Spleen (tissue), 7 donors: ENCODE data around the gene EPB41.

Source experiments
- POLR2A ChIP-seq, 3 donors: fragments of 450-650 bp; IDR thresholded peaks; one replicate each; pipeline ENCODE4 v1.5.1; 2017; ENCODE audit warnings: antibody characterized with exemption in 3 of 3, mild to moderate bottlenecking in 1 of 3
- POLR2AphosphoS5 ChIP-seq, 3 donors: sonication (generic); formaldehyde crosslinking; IDR thresholded peaks; one replicate each; pipeline ENCODE4 v1.5.1; 2017; ENCODE audit warnings: antibody characterized with exemption in 3 of 3
- TF ChIP-seq, protein P1 (sequence below), 11 experiments: fragments of 200-600 bp in 7 of 11; fragments of 450-650 bp in 4 of 11; sonication (generic) in 4 of 11; IDR thresholded peaks in 8 of 11; conservative IDR thresholded peaks in 3 of 11; 1 replicate in 7 of 11; 2 replicates in 4 of 11; pipeline versions ENCODE4 v1.4.0 to v1.8.0; 2016 to 2021; ENCODE audit warnings: antibody characterized with exemption in 11 of 11, inconsistent platforms in 4 of 11, mild to moderate bottlenecking in 1 of 11
- donor health status: DM: no; HTN: no; CAD: no; lungs with moderate emphysema.
- donor health status: DM: no; HTN: no; CAD: no.
- donor health status: DM: no; HTN: no; CAD: no.

DNA sequence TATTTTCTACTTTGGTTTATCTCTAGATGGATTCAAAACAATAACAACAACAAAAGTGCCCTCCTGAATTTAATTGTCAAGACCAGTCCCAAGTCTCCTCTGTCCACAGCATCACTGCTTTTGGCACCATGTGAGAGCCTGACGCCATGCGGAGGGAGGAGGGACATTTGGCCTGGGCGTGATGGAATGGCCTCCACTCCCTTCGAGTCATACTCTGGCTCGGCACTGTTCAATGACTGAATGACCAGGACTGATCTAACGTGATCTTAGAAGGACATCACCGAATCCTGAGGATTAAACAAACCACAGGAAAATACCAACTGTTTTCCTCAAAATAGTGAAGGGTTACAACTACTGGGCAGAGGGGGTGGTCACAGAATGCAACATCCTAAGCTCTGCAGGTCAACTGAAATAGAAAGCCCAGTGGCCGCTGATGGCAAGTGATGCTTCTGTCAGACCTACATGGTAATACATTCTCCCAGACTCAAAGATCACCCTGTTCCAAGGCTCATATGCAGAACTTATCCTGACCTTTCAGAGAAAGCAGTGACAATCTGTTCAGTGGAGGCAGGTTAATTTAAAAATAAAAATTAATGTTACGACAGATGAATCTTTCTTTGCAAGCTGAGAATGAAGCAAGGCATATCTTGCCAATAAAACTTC, 248.2 kb downstream of the EPB41 start:
- TF ChIP-seq, protein P1, sequence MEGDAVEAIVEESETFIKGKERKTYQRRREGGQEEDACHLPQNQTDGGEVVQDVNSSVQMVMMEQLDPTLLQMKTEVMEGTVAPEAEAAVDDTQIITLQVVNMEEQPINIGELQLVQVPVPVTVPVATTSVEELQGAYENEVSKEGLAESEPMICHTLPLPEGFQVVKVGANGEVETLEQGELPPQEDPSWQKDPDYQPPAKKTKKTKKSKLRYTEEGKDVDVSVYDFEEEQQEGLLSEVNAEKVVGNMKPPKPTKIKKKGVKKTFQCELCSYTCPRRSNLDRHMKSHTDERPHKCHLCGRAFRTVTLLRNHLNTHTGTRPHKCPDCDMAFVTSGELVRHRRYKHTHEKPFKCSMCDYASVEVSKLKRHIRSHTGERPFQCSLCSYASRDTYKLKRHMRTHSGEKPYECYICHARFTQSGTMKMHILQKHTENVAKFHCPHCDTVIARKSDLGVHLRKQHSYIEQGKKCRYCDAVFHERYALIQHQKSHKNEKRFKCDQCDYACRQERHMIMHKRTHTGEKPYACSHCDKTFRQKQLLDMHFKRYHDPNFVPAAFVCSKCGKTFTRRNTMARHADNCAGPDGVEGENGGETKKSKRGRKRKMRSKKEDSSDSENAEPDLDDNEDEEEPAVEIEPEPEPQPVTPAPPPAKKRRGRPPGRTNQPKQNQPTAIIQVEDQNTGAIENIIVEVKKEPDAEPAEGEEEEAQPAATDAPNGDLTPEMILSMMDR (IDR thresholded peaks at IDR 0.05 in 8 of 11, conservative IDR thresholded peaks at IDR 0.05 in 3 of 11), result no peak
- no peak for TF ChIP-seq POLR2A (IDR thresholded peaks at IDR 0.05)
- TF ChIP-seq POLR2AphosphoS5 (IDR thresholded peaks at IDR 0.05), result peak in 1 of 3 donors; percentile 28
